ENCODE data around the gene SERGEF. TPM values are rescaled to one million over a fixed set of nuclear protein-coding genes. Genes with fewer than 3 reads are reported as not detected.

Gene SERGEF
- total and polyA plus RNA-seq, 4 donors: 12.0 to 17.9 (median 13.4) TPM

DNA sequence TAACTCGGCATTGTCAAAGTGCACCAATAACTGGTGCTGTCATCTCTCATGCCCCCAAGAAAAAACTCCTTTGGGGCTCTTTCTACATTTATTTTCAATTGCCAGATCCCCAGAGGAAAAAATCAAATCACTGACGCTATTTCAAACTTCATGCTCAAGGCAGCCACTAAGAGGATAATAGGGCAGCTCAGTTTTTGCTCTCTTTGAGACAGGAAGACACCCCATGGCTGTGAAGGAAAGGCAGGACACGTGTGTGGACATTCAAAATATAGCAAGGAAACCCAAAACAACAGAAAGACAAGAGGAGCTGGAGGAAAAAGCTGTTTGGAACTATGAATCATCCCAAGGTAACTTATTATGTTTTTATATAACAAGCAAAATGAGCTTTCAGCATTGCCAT lies 83.7 kb downstream of the SERGEF start (continued):
- TF ChIP-seq, protein P1, sequence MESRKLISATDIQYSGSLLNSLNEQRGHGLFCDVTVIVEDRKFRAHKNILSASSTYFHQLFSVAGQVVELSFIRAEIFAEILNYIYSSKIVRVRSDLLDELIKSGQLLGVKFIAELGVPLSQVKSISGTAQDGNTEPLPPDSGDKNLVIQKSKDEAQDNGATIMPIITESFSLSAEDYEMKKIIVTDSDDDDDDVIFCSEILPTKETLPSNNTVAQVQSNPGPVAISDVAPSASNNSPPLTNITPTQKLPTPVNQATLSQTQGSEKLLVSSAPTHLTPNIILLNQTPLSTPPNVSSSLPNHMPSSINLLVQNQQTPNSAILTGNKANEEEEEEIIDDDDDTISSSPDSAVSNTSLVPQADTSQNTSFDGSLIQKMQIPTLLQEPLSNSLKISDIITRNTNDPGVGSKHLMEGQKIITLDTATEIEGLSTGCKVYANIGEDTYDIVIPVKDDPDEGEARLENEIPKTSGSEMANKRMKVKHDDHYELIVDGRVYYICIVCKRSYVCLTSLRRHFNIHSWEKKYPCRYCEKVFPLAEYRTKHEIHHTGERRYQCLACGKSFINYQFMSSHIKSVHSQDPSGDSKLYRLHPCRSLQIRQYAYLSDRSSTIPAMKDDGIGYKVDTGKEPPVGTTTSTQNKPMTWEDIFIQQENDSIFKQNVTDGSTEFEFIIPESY (IDR thresholded peaks at IDR 0.05): no peak

DNA sequence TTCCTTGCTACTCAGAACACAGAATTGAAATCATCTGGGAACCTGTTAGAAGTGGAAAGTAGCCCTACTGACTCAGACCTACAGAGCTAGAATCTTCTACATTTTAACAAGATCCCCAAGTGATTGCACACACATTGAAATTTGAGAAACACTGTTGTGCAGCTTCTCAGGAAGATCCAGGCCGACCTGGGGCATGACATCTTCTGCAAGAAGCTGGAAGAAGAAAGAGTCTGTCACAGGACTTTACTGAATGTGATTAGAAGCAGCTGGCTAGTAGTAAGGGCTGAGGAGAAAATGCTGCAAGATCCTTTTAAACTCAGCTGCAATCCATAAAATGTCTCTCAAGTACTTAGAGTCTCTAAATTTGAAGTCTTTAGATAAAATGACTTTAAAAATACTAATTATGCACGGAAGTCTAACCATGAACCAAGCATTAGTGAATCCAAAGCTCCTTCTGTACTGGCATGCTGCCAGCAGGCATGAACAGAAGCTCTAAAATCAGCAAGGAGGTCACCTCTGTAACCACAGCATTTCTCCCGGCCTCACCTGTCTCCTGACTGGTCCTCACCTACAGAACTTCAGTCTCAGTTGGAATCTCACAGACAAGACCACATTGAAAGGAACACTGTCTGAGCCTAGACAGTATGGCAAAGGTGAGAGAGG lies 85.0 kb downstream of the SERGEF start:
- no peak for DNase-seq (ENCODE audit: low spot score)
- H3K4me1 ChIP-seq (ENCODE audit: control insufficient read depth in 4 of 4, insufficient read depth in 4 of 4, low read length in 3 of 4): peaks cover 2 to 33% (median 27%) of the 10 kb centered on the region in 4 donors
- no peaks in the 10 kb centered on the region for H3K27me3 ChIP-seq (ENCODE audit: control insufficient read depth in 4 of 4, insufficient read depth in 4 of 4, low read length in 3 of 4)
- no peak overlapping the region for H3K9ac ChIP-seq (ENCODE audit: low read depth in 1 of 2, low read length in 2 of 2)
- no peak overlapping the region for H3K4me3 ChIP-seq (ENCODE audit: low read depth in 1 of 3, low read length in 3 of 3)
- H3K36me3 ChIP-seq (ENCODE audit: control insufficient read depth in 4 of 4, insufficient read depth in 3 of 4, low read depth in 1 of 4, low read length in 3 of 4): no peaks in the 10 kb centered on the region
- TF ChIP-seq RAD21 (IDR thresholded peaks at IDR 0.05): no peak
- TF ChIP-seq, protein P1 (IDR thresholded peaks at IDR 0.05): no peak
- no peak for TF ChIP-seq TAF1 (conservative IDR thresholded peaks at IDR 0.05)
- TF ChIP-seq FOXA1 (IDR thresholded peaks at IDR 0.05): no peak
- no peak for TF ChIP-seq JUND (IDR thresholded peaks at IDR 0.05)
- TF ChIP-seq EGR1 (IDR thresholded peaks at IDR 0.05; ENCODE audit: low read depth in 2 of 2): no peak
- no peak for TF ChIP-seq FOXA2 (IDR thresholded peaks at IDR 0.05)
- TF ChIP-seq HNF4A (conservative IDR thresholded peaks at IDR 0.05): no peak
- TF ChIP-seq RXRA (IDR thresholded peaks at IDR 0.05): no peak
- no peak for TF ChIP-seq SP1 (IDR thresholded peaks at IDR 0.05)
- TF ChIP-seq, protein P2, sequence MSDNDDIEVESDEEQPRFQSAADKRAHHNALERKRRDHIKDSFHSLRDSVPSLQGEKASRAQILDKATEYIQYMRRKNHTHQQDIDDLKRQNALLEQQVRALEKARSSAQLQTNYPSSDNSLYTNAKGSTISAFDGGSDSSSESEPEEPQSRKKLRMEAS (IDR thresholded peaks at IDR 0.05): no peak
- no peak for TF ChIP-seq HNF4G (IDR thresholded peaks at IDR 0.05)
- TF ChIP-seq GABPA (IDR thresholded peaks at IDR 0.05 in 1 of 2, conservative IDR thresholded peaks at IDR 0.05 in 1 of 2): no peak
- TF ChIP-seq, protein P3, sequence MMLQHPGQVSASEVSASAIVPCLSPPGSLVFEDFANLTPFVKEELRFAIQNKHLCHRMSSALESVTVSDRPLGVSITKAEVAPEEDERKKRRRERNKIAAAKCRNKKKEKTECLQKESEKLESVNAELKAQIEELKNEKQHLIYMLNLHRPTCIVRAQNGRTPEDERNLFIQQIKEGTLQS (IDR thresholded peaks at IDR 0.05): no peak
- no peak for TF ChIP-seq NR2F2 (IDR thresholded peaks at IDR 0.05)
- 65% methylated on average over 3 of the region's 3 CpGs for WGBS
- no peak overlapping the region for H3K27ac ChIP-seq (ENCODE audit: low read depth in 1 of 2, low read length in 2 of 2)
- no peaks in the 10 kb centered on the region for H3K9me3 ChIP-seq (ENCODE audit: control insufficient read depth in 4 of 4, low read length in 3 of 4)

DNA sequence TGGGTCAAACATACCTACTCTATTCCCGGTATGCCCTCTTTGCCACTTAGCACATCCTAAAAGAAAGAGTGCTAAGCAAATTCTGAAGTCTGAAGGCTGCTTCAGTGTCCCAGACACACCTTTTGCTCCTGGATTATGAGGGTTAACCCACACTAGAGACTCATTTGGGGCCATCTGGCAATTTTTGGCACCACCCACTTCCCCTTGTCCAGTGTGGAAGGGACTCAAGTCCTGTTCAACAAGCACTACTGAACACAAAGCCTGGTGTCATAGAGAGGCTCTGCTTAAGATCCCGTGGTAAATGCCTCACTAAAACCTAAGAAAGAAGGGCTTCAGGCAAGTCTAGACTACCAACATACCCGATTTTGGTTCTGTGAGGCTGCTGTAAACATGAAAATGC lies 85.8 kb downstream of the SERGEF start:
- peak overlapping the region in 1 of 2 donors; percentile 15 for H3K27ac ChIP-seq (ENCODE audit: low read depth in 1 of 2, low read length in 2 of 2)
- H3K27me3 ChIP-seq (ENCODE audit: control insufficient read depth in 4 of 4, insufficient read depth in 4 of 4, low read length in 3 of 4): no peaks in the 10 kb centered on the region
- DNase-seq (ENCODE audit: low spot score): no peak
- no peaks in the 10 kb centered on the region for H3K9me3 ChIP-seq (ENCODE audit: control insufficient read depth in 4 of 4, low read length in 3 of 4)
- WGBS: 93% methylated on average over 3 of the region's 3 CpGs
- no peaks in the 10 kb centered on the region for H3K36me3 ChIP-seq (ENCODE audit: control insufficient read depth in 4 of 4, insufficient read depth in 3 of 4, low read depth in 1 of 4, low read length in 3 of 4)
- H3K9ac ChIP-seq (ENCODE audit: low read depth in 1 of 2, low read length in 2 of 2): no peak overlapping the region
- H3K4me3 ChIP-seq (ENCODE audit: low read depth in 1 of 3, low read length in 3 of 3): no peak overlapping the region
- peaks cover 2 to 38% (median 32%) of the 10 kb centered on the region in 4 donors for H3K4me1 ChIP-seq (ENCODE audit: control insufficient read depth in 4 of 4, insufficient read depth in 4 of 4, low read length in 3 of 4)
- TF ChIP-seq, protein P4, sequence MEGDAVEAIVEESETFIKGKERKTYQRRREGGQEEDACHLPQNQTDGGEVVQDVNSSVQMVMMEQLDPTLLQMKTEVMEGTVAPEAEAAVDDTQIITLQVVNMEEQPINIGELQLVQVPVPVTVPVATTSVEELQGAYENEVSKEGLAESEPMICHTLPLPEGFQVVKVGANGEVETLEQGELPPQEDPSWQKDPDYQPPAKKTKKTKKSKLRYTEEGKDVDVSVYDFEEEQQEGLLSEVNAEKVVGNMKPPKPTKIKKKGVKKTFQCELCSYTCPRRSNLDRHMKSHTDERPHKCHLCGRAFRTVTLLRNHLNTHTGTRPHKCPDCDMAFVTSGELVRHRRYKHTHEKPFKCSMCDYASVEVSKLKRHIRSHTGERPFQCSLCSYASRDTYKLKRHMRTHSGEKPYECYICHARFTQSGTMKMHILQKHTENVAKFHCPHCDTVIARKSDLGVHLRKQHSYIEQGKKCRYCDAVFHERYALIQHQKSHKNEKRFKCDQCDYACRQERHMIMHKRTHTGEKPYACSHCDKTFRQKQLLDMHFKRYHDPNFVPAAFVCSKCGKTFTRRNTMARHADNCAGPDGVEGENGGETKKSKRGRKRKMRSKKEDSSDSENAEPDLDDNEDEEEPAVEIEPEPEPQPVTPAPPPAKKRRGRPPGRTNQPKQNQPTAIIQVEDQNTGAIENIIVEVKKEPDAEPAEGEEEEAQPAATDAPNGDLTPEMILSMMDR (IDR thresholded peaks at IDR 0.05; ENCODE audit: low read depth, low read length, missing input control): no peak
- no peak for TF ChIP-seq NR2F2 (IDR thresholded peaks at IDR 0.05)
- no peak for TF ChIP-seq GABPA (IDR thresholded peaks at IDR 0.05 in 1 of 2, conservative IDR thresholded peaks at IDR 0.05 in 1 of 2)
- TF ChIP-seq RAD21 (IDR thresholded peaks at IDR 0.05): no peak
- TF ChIP-seq EGR1 (IDR thresholded peaks at IDR 0.05; ENCODE audit: low read depth in 2 of 2): no peak
- no peak for TF ChIP-seq JUND (IDR thresholded peaks at IDR 0.05)
- TF ChIP-seq FOXA1 (IDR thresholded peaks at IDR 0.05): no peak
- no peak for TF ChIP-seq HNF4A (conservative IDR thresholded peaks at IDR 0.05)
- no peak for TF ChIP-seq TAF1 (conservative IDR thresholded peaks at IDR 0.05)
- no peak for TF ChIP-seq YY1 (IDR thresholded peaks at IDR 0.05)
- TF ChIP-seq SP1 (IDR thresholded peaks at IDR 0.05): no peak
- TF ChIP-seq, protein P2 (IDR thresholded peaks at IDR 0.05): no peak
- TF ChIP-seq HNF4G (IDR thresholded peaks at IDR 0.05): no peak
- TF ChIP-seq, protein P1 (IDR thresholded peaks at IDR 0.05): no peak
